Kasumi-1 (cell line): ENCODE measurements around the gene COX18.

Experiments used
- DNase-seq, 2 experiments: peaks; one replicate each; lab custom pipeline; 2025; lab: John Stamatoyannopoulos, UW

COX18 gene

DNA sequence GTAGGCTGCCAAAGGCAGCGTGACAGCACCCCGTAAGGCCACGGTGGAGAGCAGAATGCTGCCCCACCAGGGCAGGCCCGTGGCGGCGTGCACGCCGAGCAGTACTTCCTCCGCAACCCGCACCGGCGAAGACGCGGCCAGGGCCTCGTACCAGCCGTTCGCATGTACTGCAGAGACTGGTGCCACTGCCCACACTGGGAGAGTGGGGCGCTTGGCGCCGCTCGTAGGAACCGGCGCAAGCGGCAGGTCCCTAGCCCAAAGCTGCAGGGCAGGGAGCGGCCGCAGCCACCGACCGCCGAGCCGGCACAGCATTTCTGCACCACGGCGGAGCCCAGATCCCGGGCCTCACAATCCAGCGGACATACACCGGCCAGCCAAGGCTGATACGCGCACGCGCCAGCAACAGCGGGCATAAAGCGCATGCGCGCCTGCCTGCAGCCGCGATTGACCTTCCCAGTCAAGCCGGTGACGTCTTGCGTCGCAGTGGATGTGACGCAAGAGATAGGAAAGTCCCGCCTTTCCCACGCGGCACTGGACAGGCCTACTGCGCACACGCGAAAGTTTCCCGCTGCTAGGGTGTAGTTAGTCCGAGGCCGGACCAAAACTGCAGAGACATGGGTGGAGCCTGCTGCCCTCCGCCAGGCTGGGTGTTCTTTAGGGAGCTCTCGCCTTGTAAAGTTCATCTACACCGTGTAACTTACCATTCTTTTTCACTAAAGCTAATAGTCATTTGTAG, at the start of gene COX18:
TSS of gene COX18 (minus strand) at position 379 of the 736 bp plus-strand sequence. CDS start at position 312, 67 bp downstream.
- DNase-seq: peak; percentile 92 to 94

DNA sequence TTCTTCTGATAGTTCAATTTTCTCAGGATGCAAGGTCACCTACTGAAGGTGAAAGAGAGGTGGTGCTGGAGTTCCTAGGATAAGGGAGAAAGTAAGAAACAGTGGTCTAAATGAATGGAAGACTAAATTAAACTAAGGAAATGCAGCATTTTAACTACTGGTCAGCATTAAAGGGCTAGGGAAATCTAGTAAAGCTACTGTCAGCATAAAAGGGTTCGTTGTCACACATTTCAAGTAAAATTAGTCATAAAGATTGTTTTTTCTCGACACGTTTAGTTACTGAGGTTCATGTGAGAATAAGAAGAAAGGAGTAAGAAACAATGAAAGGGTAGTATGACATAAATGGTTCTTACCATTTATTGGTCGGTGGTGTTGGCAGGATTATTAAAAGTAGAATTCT, 40.0 kb upstream of the COX18 start:
- DNase-seq: no peak

GRCh38 chr4:73104695-73105094, 35.2 kb upstream of the COX18 start:
- no peak for DNase-seq

DNA sequence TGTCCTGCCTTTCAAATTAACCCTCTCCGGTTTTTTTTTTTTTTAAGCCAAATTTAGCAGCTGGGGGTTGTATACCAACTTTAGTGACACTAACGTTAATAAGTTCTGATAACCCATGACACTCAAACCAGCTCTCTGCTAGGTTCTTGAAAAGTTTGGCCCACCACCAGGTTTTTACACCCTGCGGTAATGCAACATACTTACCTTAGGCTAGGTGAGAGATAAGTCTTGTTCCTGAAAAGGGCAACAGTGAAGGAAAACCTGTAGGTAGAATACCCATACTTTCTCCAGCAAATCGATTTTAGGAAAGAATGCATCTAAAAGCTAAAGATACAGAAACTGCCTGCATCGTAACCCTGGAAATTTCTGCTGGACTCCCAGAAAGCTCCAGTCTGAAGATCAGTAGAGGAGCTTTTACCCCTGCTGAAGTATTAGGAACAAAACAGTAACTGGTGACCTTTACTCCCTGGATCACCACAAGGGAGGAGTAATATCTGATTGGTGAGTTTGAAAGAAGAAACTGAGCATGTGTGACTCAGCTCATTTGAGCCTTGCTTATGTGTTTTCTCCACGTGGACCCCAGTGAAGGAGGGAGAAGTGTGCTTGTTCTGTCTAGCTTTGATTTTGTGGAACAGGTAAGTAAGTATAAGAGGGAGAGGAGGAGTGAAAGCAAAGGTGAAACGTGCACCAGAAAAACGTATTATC, 34.4 kb upstream of the COX18 start:
- no peak for DNase-seq

GRCh38 chr4:73099143-73099542, 29.6 kb upstream of the COX18 start:
- DNase-seq: no peak

GRCh38 chr4:73098713-73099112, 29.2 kb upstream of the COX18 start:
- no peak for DNase-seq

DNA sequence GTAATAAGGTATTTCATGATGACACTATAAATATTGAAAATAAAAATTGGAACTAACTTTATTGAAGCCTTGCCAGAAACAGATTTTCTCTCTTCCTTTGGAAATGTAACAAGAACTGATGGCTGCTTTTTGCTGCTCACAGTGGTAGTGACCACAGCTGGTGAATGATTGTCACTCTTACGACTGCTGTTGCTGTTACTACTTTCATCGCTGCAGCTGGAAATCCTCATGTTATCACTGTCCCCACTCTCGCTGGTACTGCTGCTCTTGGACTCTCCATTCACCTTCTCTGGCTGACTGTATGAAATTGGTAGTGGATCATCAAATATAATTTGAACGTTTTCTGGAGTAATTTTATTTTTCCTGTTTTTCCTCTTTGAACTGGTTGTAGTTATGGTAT, 28.5 kb upstream of the COX18 start:
- DNase-seq: no peak

DNA sequence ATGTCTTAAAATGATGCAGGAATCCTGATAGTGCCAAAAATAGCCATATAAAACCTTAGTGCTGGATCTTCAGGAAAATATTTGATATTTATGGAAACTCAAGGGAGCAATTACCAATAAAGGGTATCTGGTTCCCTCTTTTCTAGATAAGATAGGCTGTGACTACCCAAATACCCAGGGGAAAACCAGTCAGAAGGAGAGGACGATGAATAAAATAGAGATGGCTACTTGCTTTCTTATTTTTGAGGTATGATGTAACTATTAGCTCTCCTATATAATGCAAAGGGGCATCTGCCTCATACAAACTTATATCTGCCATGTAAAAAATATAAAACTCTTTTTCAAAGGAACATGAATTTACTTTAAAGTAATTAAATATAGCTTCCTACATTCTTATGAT, 23.4 kb upstream of the COX18 start:
- no peak for DNase-seq

DNA sequence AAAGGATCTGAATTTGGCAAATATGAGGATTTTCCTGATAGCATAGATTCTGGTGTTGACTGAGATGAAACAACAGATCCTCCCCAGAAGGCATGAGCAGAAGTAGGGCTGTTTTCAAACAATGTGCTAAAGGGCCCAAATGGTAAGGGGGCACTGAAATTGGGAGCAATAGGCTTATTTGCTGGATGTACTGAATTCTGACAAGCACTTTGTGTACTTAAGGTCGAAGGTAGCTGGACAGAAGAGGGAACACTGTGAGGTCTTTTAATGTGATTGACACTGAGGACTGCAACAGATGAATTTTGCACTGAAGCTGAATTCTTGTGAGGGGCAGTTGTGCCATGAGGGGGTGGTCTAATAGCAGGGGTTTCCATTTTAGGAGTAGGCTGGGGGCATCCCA, 21.2 kb upstream of the COX18 start:
- no peak for DNase-seq

GRCh38 chr4:73087871-73088270, 18.4 kb upstream of the COX18 start:
- DNase-seq: no peak

GRCh38 chr4:73086095-73086868, 16.8 kb upstream of the COX18 start:
- DNase-seq: no peak

DNA sequence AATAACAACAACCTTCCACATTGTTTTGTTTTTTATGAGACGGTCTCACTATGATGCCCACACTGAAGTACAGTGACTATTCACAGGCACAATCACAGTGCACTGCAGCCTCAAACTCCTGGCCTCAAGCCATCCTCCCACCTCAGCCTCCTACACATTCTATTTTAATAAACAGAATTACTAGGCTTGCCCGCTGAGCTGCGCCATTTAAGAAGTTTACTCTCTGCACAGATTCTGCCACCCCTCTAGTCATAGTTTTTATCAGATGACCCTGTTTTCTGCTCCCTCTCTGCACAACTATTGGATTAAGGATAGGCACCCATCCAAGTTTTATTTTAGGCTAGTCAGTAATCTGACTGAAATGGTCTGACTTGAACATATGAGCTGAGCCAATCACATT, 11.3 kb upstream of the COX18 start:
- no peak for DNase-seq

DNA sequence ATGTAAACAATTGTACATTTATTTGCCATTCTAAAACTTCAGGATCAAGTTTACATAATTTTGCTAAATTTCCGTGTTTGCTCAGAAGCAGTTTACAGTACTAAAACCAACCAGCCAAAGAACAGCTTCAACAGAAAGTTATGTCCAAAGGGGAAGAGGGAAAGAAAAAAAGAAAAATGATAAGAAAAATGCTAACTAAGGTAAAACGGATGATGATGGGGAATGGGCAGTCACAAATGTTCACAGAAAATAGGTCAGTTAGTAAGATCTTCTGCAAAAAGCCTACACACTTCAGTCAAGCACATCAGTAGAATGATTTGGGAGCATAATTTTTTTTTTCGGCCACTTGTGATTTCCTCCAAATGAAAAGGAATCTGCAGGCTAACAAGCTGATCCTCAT, 6.3 kb upstream of the COX18 start:
- no peak for DNase-seq

DNA sequence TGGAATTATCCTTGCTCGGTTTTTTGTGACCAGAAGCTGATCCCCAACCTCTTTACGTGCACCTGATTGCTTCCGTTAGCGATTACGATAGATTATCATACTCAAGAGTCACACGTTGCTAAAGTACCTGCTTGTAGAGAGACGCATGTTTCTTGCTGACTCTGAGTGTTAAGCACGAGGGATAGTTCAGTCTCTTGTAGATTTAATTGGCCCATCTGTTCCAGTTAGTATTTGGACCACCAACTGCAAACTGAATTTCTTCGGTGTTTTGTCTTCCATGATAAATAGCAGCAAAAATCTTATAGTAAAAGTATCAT, 516 bp upstream of the COX18 start:
- peak in 1 of 2 experiments; percentile 80 for DNase-seq

GRCh38 chr4:73068491-73069337, 802 bp downstream of the COX18 start:
- DNase-seq: peak; percentile 63 to 77

- no peak for DNase-seq
These were observed 1.5 kb downstream of the COX18 start for GRCh38 chr4:73067971-73068394.

GRCh38 chr4:73066928-73067327, 2.6 kb downstream of the COX18 start:
- DNase-seq: no peak

DNA sequence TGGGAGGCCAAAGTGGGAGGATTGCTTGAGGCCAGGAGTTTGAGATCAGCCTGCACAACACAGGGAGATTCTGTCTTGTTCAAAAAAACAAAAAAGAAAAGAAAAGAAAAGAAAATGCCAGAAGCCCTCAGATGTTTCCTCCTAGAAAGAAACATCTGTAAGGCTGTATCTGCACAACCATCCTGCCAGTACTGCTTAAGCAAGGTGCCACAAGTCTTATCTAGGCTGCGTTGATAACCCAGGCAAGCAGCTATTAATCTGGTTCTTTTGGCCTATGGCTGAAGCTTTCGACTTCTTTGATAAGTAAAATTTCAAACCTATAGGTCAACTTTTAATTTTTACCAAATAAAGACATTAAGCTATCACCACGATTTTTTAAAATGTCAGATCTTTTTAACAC, 3.1 kb downstream of the COX18 start:
- no peak for DNase-seq

- no peak for DNase-seq
These were observed 5.0 kb downstream of the COX18 start for GRCh38 chr4:73064536-73064935.

DNA sequence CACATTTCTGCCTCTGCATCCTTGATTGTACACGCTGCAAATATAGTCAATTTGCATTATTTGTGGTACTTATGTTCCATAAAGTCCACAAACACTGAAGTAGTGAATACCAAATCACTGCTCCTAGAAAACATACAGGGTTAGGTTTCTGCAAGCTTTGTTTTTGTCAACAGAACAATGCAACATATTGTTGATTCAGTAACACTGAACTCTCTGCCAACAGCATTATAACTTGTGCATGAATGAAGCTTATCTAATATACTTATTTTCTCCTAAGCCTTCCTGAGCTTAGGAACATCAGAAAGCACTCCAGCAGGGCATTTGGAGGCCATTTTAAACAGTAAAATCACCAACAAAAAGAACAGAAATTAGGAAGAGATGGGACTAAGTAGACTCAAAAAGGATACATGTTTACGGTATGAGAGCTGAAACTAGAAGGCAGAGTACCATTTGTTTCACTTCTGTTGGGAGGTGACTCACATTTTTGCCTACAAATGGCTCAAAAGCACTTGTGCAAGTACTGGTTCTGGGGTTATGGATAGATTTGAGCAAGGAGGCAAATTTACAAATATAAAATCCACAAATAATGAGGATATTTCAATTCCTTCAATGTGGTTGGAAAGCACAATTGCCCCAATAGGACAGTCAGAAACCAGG, 14.1 kb downstream of the COX18 start:
- DNase-seq: no peak

DNA sequence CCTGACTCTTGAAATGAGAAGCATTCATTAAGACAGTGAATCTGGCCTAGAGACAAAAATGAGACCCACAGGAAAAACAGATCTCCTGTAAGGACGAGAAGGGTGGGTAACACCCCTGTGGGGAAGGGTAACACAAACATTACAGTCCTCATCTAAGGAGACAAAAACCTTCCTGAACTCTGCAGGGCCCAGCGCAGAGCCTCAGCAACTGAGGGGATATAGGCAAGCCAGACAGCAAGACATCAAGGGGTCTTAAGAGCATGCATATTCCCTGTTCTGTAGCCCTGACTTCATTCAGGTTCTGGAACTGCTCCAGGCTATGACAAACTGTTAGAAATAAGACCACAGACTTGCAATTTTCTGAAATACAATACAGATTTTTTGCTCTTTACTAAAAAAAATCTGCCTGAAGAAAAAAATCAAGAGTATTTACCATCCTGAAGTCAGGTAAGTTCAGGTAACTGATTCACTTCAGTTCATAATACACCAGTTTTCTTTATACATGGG, 15.5 kb downstream of the COX18 start:
- DNase-seq: no peak
